ENCODE measurements around the gene ANKRD12.

DNA sequence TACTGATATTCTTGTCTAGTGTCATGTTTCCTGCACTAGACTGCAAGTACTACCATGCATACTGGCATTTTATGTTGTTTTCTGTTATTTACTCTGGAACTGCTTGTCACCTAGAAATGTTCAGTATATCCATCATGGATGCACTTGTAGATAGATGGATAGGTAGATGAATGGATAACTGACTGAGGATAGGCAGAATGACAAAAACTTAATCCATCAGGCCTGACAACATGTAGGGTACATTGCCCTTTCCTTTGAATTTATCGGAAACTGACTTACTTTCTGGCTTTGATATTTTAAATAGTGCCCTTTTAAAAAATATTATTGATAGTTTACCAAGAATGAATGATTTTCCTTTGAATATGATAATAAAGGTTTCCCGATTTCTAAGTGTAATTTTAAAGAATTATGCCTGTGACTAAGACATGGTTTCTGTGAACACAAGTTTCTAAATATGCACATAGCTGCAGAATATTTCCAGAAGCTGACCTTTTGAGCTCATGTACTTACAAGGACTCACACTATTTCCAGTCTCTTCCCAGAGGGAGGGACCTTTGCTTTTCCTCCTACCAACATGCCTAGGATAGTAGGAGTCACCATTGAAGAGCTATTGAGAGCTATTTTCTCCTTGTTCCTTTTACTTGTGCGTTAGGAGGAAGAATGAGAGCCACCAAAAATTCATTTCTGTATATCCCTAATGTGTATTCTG lies 81.3 kb downstream of the ANKRD12 start:
- TF ChIP-seq, protein P1, sequence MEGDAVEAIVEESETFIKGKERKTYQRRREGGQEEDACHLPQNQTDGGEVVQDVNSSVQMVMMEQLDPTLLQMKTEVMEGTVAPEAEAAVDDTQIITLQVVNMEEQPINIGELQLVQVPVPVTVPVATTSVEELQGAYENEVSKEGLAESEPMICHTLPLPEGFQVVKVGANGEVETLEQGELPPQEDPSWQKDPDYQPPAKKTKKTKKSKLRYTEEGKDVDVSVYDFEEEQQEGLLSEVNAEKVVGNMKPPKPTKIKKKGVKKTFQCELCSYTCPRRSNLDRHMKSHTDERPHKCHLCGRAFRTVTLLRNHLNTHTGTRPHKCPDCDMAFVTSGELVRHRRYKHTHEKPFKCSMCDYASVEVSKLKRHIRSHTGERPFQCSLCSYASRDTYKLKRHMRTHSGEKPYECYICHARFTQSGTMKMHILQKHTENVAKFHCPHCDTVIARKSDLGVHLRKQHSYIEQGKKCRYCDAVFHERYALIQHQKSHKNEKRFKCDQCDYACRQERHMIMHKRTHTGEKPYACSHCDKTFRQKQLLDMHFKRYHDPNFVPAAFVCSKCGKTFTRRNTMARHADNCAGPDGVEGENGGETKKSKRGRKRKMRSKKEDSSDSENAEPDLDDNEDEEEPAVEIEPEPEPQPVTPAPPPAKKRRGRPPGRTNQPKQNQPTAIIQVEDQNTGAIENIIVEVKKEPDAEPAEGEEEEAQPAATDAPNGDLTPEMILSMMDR (IDR thresholded peaks at IDR 0.05), result no peak
- TF ChIP-seq POLR2A (IDR thresholded peaks at IDR 0.05), result no peak
- no peak for TF ChIP-seq EP300 (IDR thresholded peaks at IDR 0.05)

Data from tibial nerve (tissue), 4 donors.